Measurements from ENCODE around the gene BLOC1S1. TPM values are rescaled to one million over a fixed set of nuclear protein-coding genes. Genes with fewer than 3 reads are reported as not detected.

Gene BLOC1S1
- polyA plus RNA-seq, 1 donor (not counting 4 experiments of a cell fraction or from before 2014, with no cell fraction given): 62.5 TPM

GRCh38 chr12:55746913-55747231 is 31.0 kb downstream of the BLOC1S1 start:
- no peaks in the 10 kb centered on the region for H3K27me3 ChIP-seq (ENCODE audit: control insufficient read depth, extremely low read depth, insufficient read depth, low read length)
- no peaks in the 10 kb centered on the region for H3K9me3 ChIP-seq (ENCODE audit: control insufficient read depth, low read depth, low read length)
- H3K4me2 ChIP-seq (ENCODE audit: control insufficient read depth, extremely low read depth, insufficient read depth, low read depth, low read length): no peak overlapping the region
- H3K36me3 ChIP-seq (ENCODE audit: control insufficient read depth in 2 of 2, extremely low read depth in 1 of 2, insufficient read depth in 2 of 2, low read length in 2 of 2): peaks cover 0 to 10% of the 10 kb centered on the region in 2 experiments
- TF ChIP-seq, protein P1, sequence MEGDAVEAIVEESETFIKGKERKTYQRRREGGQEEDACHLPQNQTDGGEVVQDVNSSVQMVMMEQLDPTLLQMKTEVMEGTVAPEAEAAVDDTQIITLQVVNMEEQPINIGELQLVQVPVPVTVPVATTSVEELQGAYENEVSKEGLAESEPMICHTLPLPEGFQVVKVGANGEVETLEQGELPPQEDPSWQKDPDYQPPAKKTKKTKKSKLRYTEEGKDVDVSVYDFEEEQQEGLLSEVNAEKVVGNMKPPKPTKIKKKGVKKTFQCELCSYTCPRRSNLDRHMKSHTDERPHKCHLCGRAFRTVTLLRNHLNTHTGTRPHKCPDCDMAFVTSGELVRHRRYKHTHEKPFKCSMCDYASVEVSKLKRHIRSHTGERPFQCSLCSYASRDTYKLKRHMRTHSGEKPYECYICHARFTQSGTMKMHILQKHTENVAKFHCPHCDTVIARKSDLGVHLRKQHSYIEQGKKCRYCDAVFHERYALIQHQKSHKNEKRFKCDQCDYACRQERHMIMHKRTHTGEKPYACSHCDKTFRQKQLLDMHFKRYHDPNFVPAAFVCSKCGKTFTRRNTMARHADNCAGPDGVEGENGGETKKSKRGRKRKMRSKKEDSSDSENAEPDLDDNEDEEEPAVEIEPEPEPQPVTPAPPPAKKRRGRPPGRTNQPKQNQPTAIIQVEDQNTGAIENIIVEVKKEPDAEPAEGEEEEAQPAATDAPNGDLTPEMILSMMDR (optimal IDR thresholded peaks at IDR 0.05 in 1 of 3, IDR thresholded peaks at IDR 0.05 in 1 of 3, conservative IDR thresholded peaks at IDR 0.05 in 1 of 3; ENCODE audit: extremely low read depth in 1 of 3, insufficient read depth in 2 of 3, low read length in 3 of 3): no peak
- no peak for TF ChIP-seq EZH2 (IDR thresholded peaks at IDR 0.05; ENCODE audit: low read length)
- H4K20me1 ChIP-seq (ENCODE audit: control insufficient read depth, extremely low read depth, insufficient read depth, low read length): no peaks in the 10 kb centered on the region
- no peak for FAIRE-seq
- no peak overlapping the region for H3K27ac ChIP-seq (ENCODE audit: control insufficient read depth, insufficient read depth, low read length)
- dilution Hi-C loops (cut with MboI; ENCODE audit: extremely low pct_ligation_motif_present, low sequenced_read_pairs): no loop called here
- no peak overlapping the region for H3K4me3 ChIP-seq (ENCODE audit: control insufficient read depth in 2 of 3, extremely low read depth in 1 of 3, insufficient read depth in 2 of 3, low read depth in 1 of 3, low read length in 3 of 3)
- H3K9ac ChIP-seq (ENCODE audit: control insufficient read depth, extremely low read depth, insufficient read depth, low read length): no peak overlapping the region
- no peak for DNase-seq (ENCODE audit: low read depth, low spot score)
- no peak overlapping the region for H2AFZ ChIP-seq (ENCODE audit: control insufficient read depth, low read length)
- no peaks in the 10 kb centered on the region for H3K9me1 ChIP-seq (ENCODE audit: control insufficient read depth, extremely low read depth, insufficient read depth, low read length)
- no peaks in the 10 kb centered on the region for H3K79me2 ChIP-seq (ENCODE audit: control insufficient read depth, insufficient read depth, low read length)
- peaks cover 8% of the 10 kb centered on the region for H3K4me1 ChIP-seq (ENCODE audit: control insufficient read depth, extremely low read depth, insufficient read depth, low read length)

DNA sequence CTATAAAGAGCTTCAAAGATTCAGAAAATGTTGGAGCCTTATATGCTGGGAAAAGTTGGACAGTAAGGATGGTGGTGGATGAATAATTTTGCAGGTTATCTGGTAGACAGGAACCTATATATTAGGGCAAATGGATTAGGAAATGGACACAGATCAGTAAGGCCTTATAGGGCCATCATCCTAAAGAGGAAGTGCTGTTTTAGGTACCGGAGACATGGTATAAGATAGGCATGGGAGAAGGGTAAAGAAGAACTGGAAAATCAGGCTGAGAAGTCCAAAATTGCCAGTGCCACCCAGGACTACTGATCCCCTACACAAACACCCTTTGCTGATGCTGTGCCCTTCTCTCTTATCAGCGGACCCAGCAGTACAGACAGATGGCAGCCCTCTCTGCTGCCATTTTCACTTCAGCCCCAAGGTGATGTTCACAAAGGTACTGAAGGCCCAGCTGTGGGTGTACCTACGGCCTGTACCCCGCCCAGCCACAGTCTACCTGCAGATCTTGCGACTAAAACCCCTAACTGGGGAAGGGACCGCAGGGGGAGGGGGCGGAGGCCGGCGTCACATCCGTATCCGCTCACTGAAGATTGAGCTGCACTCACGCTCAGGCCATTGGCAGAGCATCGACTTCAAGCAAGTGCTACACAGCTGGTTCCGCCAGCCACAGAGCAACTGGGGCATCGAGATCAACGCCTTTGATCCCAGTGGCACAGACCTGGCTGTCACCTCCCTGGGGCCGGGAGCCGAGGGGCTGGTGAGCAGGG is 32.6 kb downstream of the BLOC1S1 start:
- peaks cover 9 to 20% of the 10 kb centered on the region in 2 experiments for H3K36me3 ChIP-seq (ENCODE audit: control insufficient read depth in 2 of 2, extremely low read depth in 1 of 2, insufficient read depth in 2 of 2, low read length in 2 of 2)
- H3K4me2 ChIP-seq (ENCODE audit: control insufficient read depth, extremely low read depth, insufficient read depth, low read depth, low read length): no peak overlapping the region
- FAIRE-seq (no peak), DNase-seq (ENCODE audit: low read depth, low spot score) (no peak)
- no peak for TF ChIP-seq EZH2 (IDR thresholded peaks at IDR 0.05; ENCODE audit: low read length)
- no peak overlapping the region for H2AFZ ChIP-seq (ENCODE audit: control insufficient read depth, low read length)
- peaks cover 5% of the 10 kb centered on the region for H3K4me1 ChIP-seq (ENCODE audit: control insufficient read depth, extremely low read depth, insufficient read depth, low read length)
- H3K9me1 ChIP-seq (ENCODE audit: control insufficient read depth, extremely low read depth, insufficient read depth, low read length): no peaks in the 10 kb centered on the region
- H3K4me3 ChIP-seq (ENCODE audit: control insufficient read depth in 2 of 3, extremely low read depth in 1 of 3, insufficient read depth in 2 of 3, low read depth in 1 of 3, low read length in 3 of 3): no peak overlapping the region
- H3K27ac ChIP-seq (ENCODE audit: control insufficient read depth, insufficient read depth, low read length): no peak overlapping the region
- no peaks in the 10 kb centered on the region for H3K79me2 ChIP-seq (ENCODE audit: control insufficient read depth, insufficient read depth, low read length)
- H3K27me3 ChIP-seq (ENCODE audit: control insufficient read depth, extremely low read depth, insufficient read depth, low read length): no peaks in the 10 kb centered on the region
- H4K20me1 ChIP-seq (ENCODE audit: control insufficient read depth, extremely low read depth, insufficient read depth, low read length): no peaks in the 10 kb centered on the region
- H3K9ac ChIP-seq (ENCODE audit: control insufficient read depth, extremely low read depth, insufficient read depth, low read length): no peak overlapping the region
- dilution Hi-C loops (cut with MboI; ENCODE audit: extremely low pct_ligation_motif_present, low sequenced_read_pairs): no loop called here
- no peaks in the 10 kb centered on the region for H3K9me3 ChIP-seq (ENCODE audit: control insufficient read depth, low read depth, low read length)

DNA sequence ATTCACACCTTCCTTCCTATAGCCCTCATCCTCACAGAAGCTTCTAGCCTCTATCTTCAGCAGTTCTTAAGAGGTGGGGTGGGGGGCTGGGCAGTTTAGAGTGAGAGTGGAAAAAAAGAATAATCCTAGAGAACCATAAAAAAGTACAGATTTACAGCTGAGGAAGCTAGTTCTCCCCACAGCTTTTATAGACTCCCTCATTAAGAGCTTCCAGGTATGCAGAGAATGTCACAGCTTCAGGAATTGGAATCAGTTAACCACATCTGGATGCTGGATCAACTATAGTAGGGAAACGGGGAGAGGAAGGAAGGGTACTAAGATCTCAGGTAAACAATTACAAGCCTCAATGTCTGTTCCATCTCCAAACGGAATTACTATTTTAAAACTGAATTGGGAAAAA is 39.4 kb downstream of the BLOC1S1 start:
- dilution Hi-C loops (cut with MboI; ENCODE audit: extremely low pct_ligation_motif_present, low sequenced_read_pairs): no loop called here

More for the DNA sequence above, 39.4 kb downstream of the BLOC1S1 start:
- no peaks in the 10 kb centered on the region for H3K9me3 ChIP-seq (ENCODE audit: control insufficient read depth, low read depth, low read length)
- no peak overlapping the region for H3K9ac ChIP-seq (ENCODE audit: control insufficient read depth, extremely low read depth, insufficient read depth, low read length)
- TF ChIP-seq, protein P1 (optimal IDR thresholded peaks at IDR 0.05 in 1 of 3, IDR thresholded peaks at IDR 0.05 in 1 of 3, conservative IDR thresholded peaks at IDR 0.05 in 1 of 3; ENCODE audit: extremely low read depth in 1 of 3, insufficient read depth in 2 of 3, low read length in 3 of 3): no peak
- TF ChIP-seq EZH2 (IDR thresholded peaks at IDR 0.05; ENCODE audit: low read length): no peak
- no peaks in the 10 kb centered on the region for H3K79me2 ChIP-seq (ENCODE audit: control insufficient read depth, insufficient read depth, low read length)
- H3K27me3 ChIP-seq (ENCODE audit: control insufficient read depth, extremely low read depth, insufficient read depth, low read length): no peaks in the 10 kb centered on the region
- FAIRE-seq: no peak
- DNase-seq (ENCODE audit: low read depth, low spot score): no peak
- H3K9me1 ChIP-seq (ENCODE audit: control insufficient read depth, extremely low read depth, insufficient read depth, low read length): no peaks in the 10 kb centered on the region
- no peak overlapping the region for H3K4me3 ChIP-seq (ENCODE audit: control insufficient read depth in 2 of 3, extremely low read depth in 1 of 3, insufficient read depth in 2 of 3, low read depth in 1 of 3, low read length in 3 of 3)
- H3K4me1 ChIP-seq (ENCODE audit: control insufficient read depth, extremely low read depth, insufficient read depth, low read length): no peaks in the 10 kb centered on the region
- H4K20me1 ChIP-seq (ENCODE audit: control insufficient read depth, extremely low read depth, insufficient read depth, low read length): no peaks in the 10 kb centered on the region
- no peak overlapping the region for H3K27ac ChIP-seq (ENCODE audit: control insufficient read depth, insufficient read depth, low read length)
- peaks cover 20 to 34% of the 10 kb centered on the region in 2 experiments for H3K36me3 ChIP-seq (ENCODE audit: control insufficient read depth in 2 of 2, extremely low read depth in 1 of 2, insufficient read depth in 2 of 2, low read length in 2 of 2)
- H3K4me2 ChIP-seq (ENCODE audit: control insufficient read depth, extremely low read depth, insufficient read depth, low read depth, low read length): no peak overlapping the region
- no peak overlapping the region for H2AFZ ChIP-seq (ENCODE audit: control insufficient read depth, low read length)

All from keratinocyte (primary cell).